OCI-LY1 (cell line): Measurements from ENCODE around the gene DDX31.

Source experiments
- H2AFZ ChIP-seq: fragments of 200-600 bp; sonication (generic), shearing (Covaris generic); 2 replicates; pipeline ENCODE4 v1.6.0; 2014; ENCODE audit warnings: antibody characterized with exemption, mild to moderate bottlenecking, low read length
- H3F3A ChIP-seq: fragments of 200-600 bp; sonication (generic), shearing (Covaris generic); 2 replicates; pipeline ENCODE4 v1.6.0; 2014; ENCODE audit warnings: mild to moderate bottlenecking, antibody characterized with exemption, low read length, moderate library complexity; ENCODE audit not compliant: insufficient read depth
- H3K27ac ChIP-seq: fragments of 200-600 bp; sonication (generic); 2 replicates; pipeline ENCODE4 v1.5.1; 2014; ENCODE audit warnings: low read length, mixed run types, mild to moderate bottlenecking, low read depth; ENCODE audit not compliant: poor library complexity, severe bottlenecking
- H3K27me3 ChIP-seq: fragments of 200-600 bp; sonication (generic); 2 replicates; pipeline ENCODE4 v1.6.0; 2014; ENCODE audit warnings: antibody characterized with exemption, mild to moderate bottlenecking, low read length, moderate library complexity; ENCODE audit not compliant: insufficient read depth
- H3K36me3 ChIP-seq: fragments of 200-600 bp; sonication (generic); 2 replicates; pipeline ENCODE4 v1.6.1; 2014; ENCODE audit warnings: mild to moderate bottlenecking, antibody characterized with exemption, low read length, moderate library complexity, mixed read lengths; ENCODE audit not compliant: insufficient read depth
- H3K4me1 ChIP-seq: fragments of 200-600 bp; sonication (generic); 2 replicates; pipeline ENCODE4 v1.5.1; 2014; ENCODE audit warnings: mild to moderate bottlenecking, low read length, moderate library complexity; ENCODE audit not compliant: insufficient read depth, severe bottlenecking
- H3K4me2 ChIP-seq: fragments of 200-600 bp; sonication (generic), shearing (Covaris generic); 2 replicates; pipeline ENCODE4 v1.6.1; 2014; ENCODE audit warnings: low read length
- H3K4me3 ChIP-seq: fragments of 200-600 bp; sonication (generic); 2 replicates; pipeline ENCODE4 v1.5.1; 2014; ENCODE audit warnings: low read length, low read depth, mild to moderate bottlenecking, mixed read lengths; ENCODE audit not compliant: poor library complexity, severe bottlenecking
- H3K79me2 ChIP-seq: fragments of 200-600 bp; shearing (Covaris generic); 2 replicates; pipeline ENCODE4 v1.6.1; 2016; ENCODE audit warnings: mixed run types, low read length, mixed read lengths; ENCODE audit not compliant: insufficient read depth
- H3K9ac ChIP-seq: fragments of 200-600 bp; sonication (generic), shearing (Covaris generic); 2 replicates; pipeline ENCODE4 v1.6.1; 2014; ENCODE audit warnings: mild to moderate bottlenecking, low read length, mixed read lengths
- H3K9me2 ChIP-seq: fragments of 200-600 bp; sonication (generic), shearing (Covaris generic); 2 replicates; pipeline ENCODE4 v1.6.1; 2014; ENCODE audit warnings: low read depth, mild to moderate bottlenecking, low read length, mixed read lengths
- H3K9me3 ChIP-seq: fragments of 200-600 bp; shearing (Covaris generic); 2 replicates; pipeline ENCODE4 v1.6.1; 2014; ENCODE audit warnings: low read length, mixed read lengths
- H4K20me1 ChIP-seq: fragments of 200-600 bp; sonication (generic), shearing (Covaris generic); 2 replicates; pipeline ENCODE4 v1.6.0; 2016; ENCODE audit warnings: mild to moderate bottlenecking, low read length; ENCODE audit not compliant: insufficient read depth
- CTCF ChIP-seq: fragments of 200-600 bp; sonication (generic), shearing (Covaris generic); IDR thresholded peaks from 2 replicates; pipeline ENCODE4 v1.5.1; 2017; ENCODE audit warnings: mild to moderate bottlenecking, antibody characterized with exemption, low read length, moderate library complexity, mixed read lengths
- EZH2 ChIP-seq: fragments of 200-600 bp; sonication (generic), shearing (Covaris generic); IDR thresholded peaks from 2 replicates; pipeline ENCODE4 v1.8.0; 2017; ENCODE audit warnings: borderline replicate concordance, mixed run types, mild to moderate bottlenecking, antibody characterized with exemption, low read length, moderate library complexity, mixed read lengths

Gene DDX31

GRCh38 chr9:132582276-132582785 is 87.5 kb downstream of the DDX31 start, which contains the start of gene BARHL1:
Gene BARHL1, plus strand, starts transcription at chr9:132582606. Its CDS starts 192 bp downstream, at chr9:132582798.
- no peaks in the 10 kb centered on the region for H3K9me3 ChIP-seq
- no peaks in the 10 kb centered on the region for H3F3A ChIP-seq
- no peaks in the 10 kb centered on the region for H3K27me3 ChIP-seq
- TF ChIP-seq EZH2 (no peak), CTCF (no peak)
- H2AFZ ChIP-seq: no peak within 1 kb of the TSS
- H3K4me2 ChIP-seq: no peak within 1 kb of the TSS
- H3K4me1 ChIP-seq: no peaks in the 10 kb centered on the region
- no peaks in the 10 kb centered on the region for H4K20me1 ChIP-seq
- H3K36me3 ChIP-seq: no peaks in the 10 kb centered on the region
- no peaks in the 10 kb centered on the region for H3K9me2 ChIP-seq
- H3K27ac ChIP-seq: no peak within 1 kb of the TSS
- H3K79me2 ChIP-seq: no peaks in the 10 kb centered on the region
- H3K9ac ChIP-seq: no peak within 1 kb of the TSS
- H3K4me3 ChIP-seq: no peak within 1 kb of the TSS

GRCh38 chr9:132579427-132579798 is 90.4 kb downstream of the DDX31 start:
- Histone ChIP-seq H3K36me3 (no peaks in the 10 kb centered on the region), H3K27ac (no peak overlapping the region), H4K20me1 (no peaks in the 10 kb centered on the region), H3K27me3 (no peaks in the 10 kb centered on the region), H3K9me3 (no peaks in the 10 kb centered on the region), H2AFZ (no peak overlapping the region), H3F3A (no peaks in the 10 kb centered on the region), H3K79me2 (no peaks in the 10 kb centered on the region), H3K4me1 (no peaks in the 10 kb centered on the region), H3K4me3 (no peak overlapping the region), H3K9ac (no peak overlapping the region), H3K9me2 (no peaks in the 10 kb centered on the region), H3K4me2 (no peak overlapping the region)
- TF ChIP-seq EZH2 (no peak), CTCF (no peak)

- no peaks in the 10 kb centered on the region for H3K9me2 ChIP-seq
- no peaks in the 10 kb centered on the region for H3F3A ChIP-seq
- TF ChIP-seq EZH2 (no peak), CTCF (no peak)
- no peaks in the 10 kb centered on the region for H3K36me3 ChIP-seq
- no peaks in the 10 kb centered on the region for H3K27me3 ChIP-seq
- H3K4me3 ChIP-seq: no peak overlapping the region
- H3K4me1 ChIP-seq: no peaks in the 10 kb centered on the region
- H3K27ac ChIP-seq: no peak overlapping the region
- no peak overlapping the region for H2AFZ ChIP-seq
- H3K4me2 ChIP-seq: no peak overlapping the region
- H3K79me2 ChIP-seq: no peaks in the 10 kb centered on the region
- H4K20me1 ChIP-seq: no peaks in the 10 kb centered on the region
- no peaks in the 10 kb centered on the region for H3K9me3 ChIP-seq
- no peak overlapping the region for H3K9ac ChIP-seq
Measured at GRCh38 chr9:132578367-132578932, 91.3 kb downstream of the DDX31 start.
